KMS-11 (cell line): ENCODE measurements around the gene SCGB1D1.

Experiments
- H2AFZ ChIP-seq: fragments of 200-600 bp; sonication (generic); 2 replicates; pipeline ENCODE4 v1.6.1; 2016; ENCODE audit warnings: antibody characterized with exemption, mixed run types, low read depth
- H3K27ac ChIP-seq: fragments of 200-600 bp; sonication (generic); 2 replicates; pipeline ENCODE4 v1.6.1; 2016; ENCODE audit warnings: mild to moderate bottlenecking, mixed run types
- H3K27me3 ChIP-seq: fragments of 200-600 bp; sonication (generic); 2 replicates; pipeline ENCODE4 v1.6.1; 2017; ENCODE audit warnings: mild to moderate bottlenecking, low read depth, mixed run types, moderate library complexity; ENCODE audit not compliant: insufficient read depth
- H3K36me3 ChIP-seq: fragments of 200-600 bp; sonication (generic); 2 replicates; pipeline ENCODE4 v1.6.1; 2017; ENCODE audit warnings: mild to moderate bottlenecking, mixed run types; ENCODE audit not compliant: insufficient read depth
- H3K4me1 ChIP-seq: fragments of 200-600 bp; sonication (generic); 2 replicates; pipeline ENCODE4 v1.6.1; 2016; ENCODE audit warnings: mild to moderate bottlenecking, low read depth, mixed run types; ENCODE audit not compliant: poor library complexity, severe bottlenecking
- H3K4me2 ChIP-seq: fragments of 200-600 bp; sonication (generic); 2 replicates; pipeline ENCODE4 v1.7.0; 2016; ENCODE audit warnings: mild to moderate bottlenecking, mixed run types
- H3K4me3 ChIP-seq: fragments of 200-600 bp; sonication (generic); IDR thresholded peaks from 2 replicates; pipeline ENCODE4 v1.6.1; 2017; ENCODE audit warnings: low read depth, low read length, mixed read lengths; ENCODE audit not compliant: insufficient read depth
- H3K79me2 ChIP-seq: fragments of 200-600 bp; sonication (generic); 2 replicates; pipeline ENCODE4 v1.6.1; 2016; ENCODE audit warnings: low read depth, mixed run types; ENCODE audit not compliant: insufficient read depth
- H3K9ac ChIP-seq: fragments of 200-600 bp; sonication (generic); 2 replicates; pipeline ENCODE4 v1.6.1; 2016; ENCODE audit warnings: mild to moderate bottlenecking, mixed run types
- H4K20me1 ChIP-seq: fragments of 200-600 bp; sonication (generic); 2 replicates; pipeline ENCODE4 v1.6.1; 2016; ENCODE audit warnings: mild to moderate bottlenecking, mixed run types; ENCODE audit not compliant: insufficient read depth
- CTCF ChIP-seq: fragments of 200-600 bp; sonication (generic); conservative IDR thresholded peaks from 2 replicates; pipeline ENCODE4 v1.6.1; 2017; ENCODE audit warnings: low read depth, mild to moderate bottlenecking, antibody characterized with exemption, low read length, moderate library complexity, mixed read lengths

The SCGB1D1 gene

GRCh38 chr11:62236187-62236586 lies 46.2 kb downstream of the SCGB1D1 start:
- Histone ChIP-seq H3K4me3 (no peak overlapping the region), H2AFZ (no peak overlapping the region), H3K4me2 (no peak overlapping the region), H4K20me1 (no peaks in the 10 kb centered on the region), H3K4me1 (no peaks in the 10 kb centered on the region), H3K27me3 (no peaks in the 10 kb centered on the region), H3K79me2 (no peaks in the 10 kb centered on the region), H3K36me3 (no peaks in the 10 kb centered on the region), H3K27ac (no peak overlapping the region), H3K9ac (no peak overlapping the region)
- TF ChIP-seq CTCF: no peak

- Histone ChIP-seq H3K27ac (no peak overlapping the region), H3K4me3 (no peak overlapping the region), H4K20me1 (no peaks in the 10 kb centered on the region), H3K4me1 (no peaks in the 10 kb centered on the region), H3K4me2 (no peak overlapping the region), H2AFZ (no peak overlapping the region), H3K9ac (no peak overlapping the region), H3K27me3 (no peaks in the 10 kb centered on the region), H3K79me2 (no peaks in the 10 kb centered on the region), H3K36me3 (no peaks in the 10 kb centered on the region)
- no peak for TF ChIP-seq CTCF
Measured at GRCh38 chr11:62237499-62237898, 47.5 kb downstream of the SCGB1D1 start.

GRCh38 chr11:62238151-62238550 lies 48.1 kb downstream of the SCGB1D1 start:
- no peak overlapping the region for H3K4me3 ChIP-seq
- no peaks in the 10 kb centered on the region for H3K27me3 ChIP-seq
- H4K20me1 ChIP-seq: no peaks in the 10 kb centered on the region
- H3K79me2 ChIP-seq: no peaks in the 10 kb centered on the region
- no peaks in the 10 kb centered on the region for H3K36me3 ChIP-seq
- no peak overlapping the region for H2AFZ ChIP-seq
- no peak for TF ChIP-seq CTCF
- H3K27ac ChIP-seq: no peak overlapping the region
- H3K4me2 ChIP-seq: no peak overlapping the region
- no peak overlapping the region for H3K9ac ChIP-seq
- H3K4me1 ChIP-seq: no peaks in the 10 kb centered on the region

- Histone ChIP-seq H3K4me2 (no peak overlapping the region), H3K27me3 (no peaks in the 10 kb centered on the region), H3K27ac (no peak overlapping the region), H2AFZ (no peak overlapping the region), H3K36me3 (no peaks in the 10 kb centered on the region), H3K79me2 (no peaks in the 10 kb centered on the region), H3K4me1 (no peaks in the 10 kb centered on the region), H3K9ac (no peak overlapping the region), H3K4me3 (no peak overlapping the region), H4K20me1 (no peaks in the 10 kb centered on the region)
- no peak for TF ChIP-seq CTCF
Measured at GRCh38 chr11:62241095-62241494, 51.1 kb downstream of the SCGB1D1 start.

- Histone ChIP-seq H3K27ac (no peak within 1 kb of the TSS), H3K4me1 (no peaks in the 10 kb centered on the region), H3K9ac (no peak within 1 kb of the TSS), H3K4me3 (no peak within 1 kb of the TSS), H4K20me1 (no peaks in the 10 kb centered on the region), H3K79me2 (no peaks in the 10 kb centered on the region), H3K4me2 (no peak within 1 kb of the TSS), H3K36me3 (no peaks in the 10 kb centered on the region), H3K27me3 (no peaks in the 10 kb centered on the region), H2AFZ (no peak within 1 kb of the TSS)
- TF ChIP-seq CTCF: no peak
Measured at GRCh38 chr11:62242021-62242420, 52.0 kb downstream of the SCGB1D1 start, which contains the start of gene SCGB1D2. SCGB1D2 (plus strand) TSS chr11:62242239; CDS start chr11:62242308, 69 bp downstream.
